OCI-LY1 (cell line): ENCODE results near the gene MAPKBP1.

ENCODE experiments used
- EZH2 ChIP-seq: fragments of 200-600 bp; sonication (generic), shearing (Covaris generic); IDR thresholded peaks from 2 replicates; pipeline ENCODE4 v1.8.0; 2017; ENCODE audit warnings: borderline replicate concordance, mixed run types, mild to moderate bottlenecking, antibody characterized with exemption, low read length, moderate library complexity, mixed read lengths
- TF ChIP-seq, protein P1 (sequence below): fragments of 200-600 bp; sonication (generic), shearing (Covaris generic); IDR thresholded peaks from 2 replicates; pipeline ENCODE4 v1.5.1; 2017; ENCODE audit warnings: mild to moderate bottlenecking, antibody characterized with exemption, low read length, moderate library complexity, mixed read lengths

DNA sequence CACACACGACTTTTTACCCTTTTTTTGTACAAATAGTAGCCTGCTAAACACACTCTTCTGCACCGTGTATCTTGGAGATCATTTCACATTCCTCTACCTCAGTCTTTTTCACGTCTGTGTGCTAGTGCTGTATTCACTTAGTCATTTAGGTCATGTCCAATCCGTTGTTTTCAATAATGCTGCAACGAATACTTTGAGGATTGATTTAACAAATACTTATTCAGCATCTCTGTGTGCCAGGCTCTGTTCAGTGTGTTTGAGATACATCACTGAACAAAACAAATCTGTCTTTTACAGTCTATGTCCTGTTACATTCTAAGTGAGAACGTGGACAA lies 54.5 kb downstream of the MAPKBP1 start:
- TF ChIP-seq, protein P1, sequence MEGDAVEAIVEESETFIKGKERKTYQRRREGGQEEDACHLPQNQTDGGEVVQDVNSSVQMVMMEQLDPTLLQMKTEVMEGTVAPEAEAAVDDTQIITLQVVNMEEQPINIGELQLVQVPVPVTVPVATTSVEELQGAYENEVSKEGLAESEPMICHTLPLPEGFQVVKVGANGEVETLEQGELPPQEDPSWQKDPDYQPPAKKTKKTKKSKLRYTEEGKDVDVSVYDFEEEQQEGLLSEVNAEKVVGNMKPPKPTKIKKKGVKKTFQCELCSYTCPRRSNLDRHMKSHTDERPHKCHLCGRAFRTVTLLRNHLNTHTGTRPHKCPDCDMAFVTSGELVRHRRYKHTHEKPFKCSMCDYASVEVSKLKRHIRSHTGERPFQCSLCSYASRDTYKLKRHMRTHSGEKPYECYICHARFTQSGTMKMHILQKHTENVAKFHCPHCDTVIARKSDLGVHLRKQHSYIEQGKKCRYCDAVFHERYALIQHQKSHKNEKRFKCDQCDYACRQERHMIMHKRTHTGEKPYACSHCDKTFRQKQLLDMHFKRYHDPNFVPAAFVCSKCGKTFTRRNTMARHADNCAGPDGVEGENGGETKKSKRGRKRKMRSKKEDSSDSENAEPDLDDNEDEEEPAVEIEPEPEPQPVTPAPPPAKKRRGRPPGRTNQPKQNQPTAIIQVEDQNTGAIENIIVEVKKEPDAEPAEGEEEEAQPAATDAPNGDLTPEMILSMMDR, result no peak
- no peak for TF ChIP-seq EZH2
